ENCODE results near the gene FRAS1. TPM values are rescaled to one million over a fixed set of nuclear protein-coding genes. Genes with fewer than 3 reads are reported as not detected.

FRAS1 gene
- total and polyA plus RNA-seq, 2 donors (not counting 1 experiment from before 2014, with no cell fraction given), result 0.30 to 0.66 TPM

GRCh38 chr4:78168029-78168428 is 110.9 kb downstream of the FRAS1 start:
- H3K79me2 ChIP-seq (ENCODE audit: control insufficient read depth, insufficient read depth, low read length), result no peaks in the 10 kb centered on the region
- no peak overlapping the region for H3K9ac ChIP-seq (ENCODE audit: insufficient read depth, low read length)
- no peaks in the 10 kb centered on the region for H4K20me1 ChIP-seq (ENCODE audit: control insufficient read depth, extremely low read depth, insufficient read depth, low read length)
- H3K27ac ChIP-seq (ENCODE audit: insufficient read depth, low read length), result no peak overlapping the region
- no peak overlapping the region for H2AFZ ChIP-seq (ENCODE audit: low read length)
- no peak overlapping the region for H3K4me2 ChIP-seq (ENCODE audit: extremely low read depth, insufficient read depth, low read length)
- H3K36me3 ChIP-seq (ENCODE audit: control insufficient read depth, insufficient read depth, low read length), result no peaks in the 10 kb centered on the region
- no peak for DNase-seq (ENCODE audit: low read depth in 2 of 2)
- H3K9me3 ChIP-seq (ENCODE audit: control insufficient read depth, insufficient read depth, low read depth, low read length), result no peaks in the 10 kb centered on the region
- H3K27me3 ChIP-seq (ENCODE audit: control insufficient read depth, insufficient read depth, low read length), result no peaks in the 10 kb centered on the region
- no peak for TF ChIP-seq CTCF (conservative IDR thresholded peaks at IDR 0.05 in 1 of 2, IDR thresholded peaks at IDR 0.05 in 1 of 2; ENCODE audit: low read depth in 1 of 2, low read length in 2 of 2)
- H3K4me3 ChIP-seq (replicated peaks in 1 of 4; ENCODE audit: control extremely low read depth in 1 of 4, insufficient read depth in 1 of 4, low read depth in 3 of 4, low read length in 4 of 4), result no peak overlapping the region
- H3K4me1 ChIP-seq (ENCODE audit: control insufficient read depth, extremely low read depth, insufficient read depth, low read length), result no peaks in the 10 kb centered on the region

DNA sequence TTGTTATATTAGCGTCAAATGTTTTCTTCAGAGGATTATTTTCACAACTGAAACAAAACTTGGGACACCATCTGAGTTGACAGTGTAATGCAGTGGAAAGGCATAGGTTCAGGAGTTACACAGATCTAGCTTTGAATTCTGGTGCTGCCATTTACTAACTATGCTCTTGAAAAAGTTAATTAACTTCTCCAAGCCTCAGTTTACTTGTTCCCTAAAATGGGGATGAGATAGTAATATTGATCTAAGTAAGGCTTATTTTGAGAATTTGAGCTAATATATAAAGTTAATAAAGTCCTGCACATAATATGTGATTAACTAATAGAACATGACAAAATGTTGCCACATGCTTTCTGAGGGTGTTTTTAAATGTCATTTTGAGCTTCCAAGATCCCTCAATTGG is 112.6 kb downstream of the FRAS1 start:
- no peak for DNase-seq (ENCODE audit: low read depth in 2 of 2)
- H3K9me3 ChIP-seq (ENCODE audit: control insufficient read depth, insufficient read depth, low read depth, low read length), result no peaks in the 10 kb centered on the region
- no peaks in the 10 kb centered on the region for H3K27me3 ChIP-seq (ENCODE audit: control insufficient read depth, insufficient read depth, low read length)
- H3K36me3 ChIP-seq (ENCODE audit: control insufficient read depth, insufficient read depth, low read length), result no peaks in the 10 kb centered on the region
- H4K20me1 ChIP-seq (ENCODE audit: control insufficient read depth, extremely low read depth, insufficient read depth, low read length), result no peaks in the 10 kb centered on the region
- H3K4me3 ChIP-seq (replicated peaks in 1 of 4; ENCODE audit: control extremely low read depth in 1 of 4, insufficient read depth in 1 of 4, low read depth in 3 of 4, low read length in 4 of 4), result no peak overlapping the region
- H2AFZ ChIP-seq (ENCODE audit: low read length), result no peak overlapping the region
- TF ChIP-seq EZH2 (IDR thresholded peaks at IDR 0.05; ENCODE audit: low read length, missing control alignments) (no peak), CTCF (conservative IDR thresholded peaks at IDR 0.05 in 1 of 2, IDR thresholded peaks at IDR 0.05 in 1 of 2; ENCODE audit: low read depth in 1 of 2, low read length in 2 of 2) (no peak)
- no peaks in the 10 kb centered on the region for H3K4me1 ChIP-seq (ENCODE audit: control insufficient read depth, extremely low read depth, insufficient read depth, low read length)
- no peak overlapping the region for H3K9ac ChIP-seq (ENCODE audit: insufficient read depth, low read length)
- no peaks in the 10 kb centered on the region for H3K79me2 ChIP-seq (ENCODE audit: control insufficient read depth, insufficient read depth, low read length)
- H3K27ac ChIP-seq (ENCODE audit: insufficient read depth, low read length), result no peak overlapping the region
- no peak overlapping the region for H3K4me2 ChIP-seq (ENCODE audit: extremely low read depth, insufficient read depth, low read length)

DNA sequence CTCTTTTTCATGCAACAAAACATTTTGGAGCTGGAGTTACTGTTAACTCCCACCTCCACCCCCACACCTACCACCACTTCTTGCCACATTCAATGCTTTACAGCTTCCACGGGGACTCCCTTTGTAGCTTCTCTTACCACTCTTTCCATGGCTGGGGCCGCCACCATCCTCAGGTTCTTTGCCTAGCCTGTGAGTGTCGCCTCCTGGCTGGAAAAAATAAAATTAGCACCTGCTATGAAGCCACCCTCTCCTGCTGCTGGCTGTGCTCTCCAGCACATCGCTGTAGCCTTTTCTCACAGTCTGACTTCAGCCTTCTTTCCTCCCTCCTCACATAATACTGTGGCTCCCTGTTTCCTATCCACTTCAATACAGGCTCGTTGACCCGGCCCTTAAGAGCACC is 114.4 kb downstream of the FRAS1 start:
- TF ChIP-seq CTCF (conservative IDR thresholded peaks at IDR 0.05 in 1 of 2, IDR thresholded peaks at IDR 0.05 in 1 of 2; ENCODE audit: low read depth in 1 of 2, low read length in 2 of 2), result no peak
- TF ChIP-seq EZH2 (IDR thresholded peaks at IDR 0.05; ENCODE audit: low read length, missing control alignments), result no peak
- H4K20me1 ChIP-seq (ENCODE audit: control insufficient read depth, extremely low read depth, insufficient read depth, low read length), result no peaks in the 10 kb centered on the region

More for the DNA sequence above, 114.4 kb downstream of the FRAS1 start:
- H3K9me3 ChIP-seq (ENCODE audit: control insufficient read depth, insufficient read depth, low read depth, low read length), result no peaks in the 10 kb centered on the region
- H3K27me3 ChIP-seq (ENCODE audit: control insufficient read depth, insufficient read depth, low read length), result no peaks in the 10 kb centered on the region
- no peak overlapping the region for H3K4me3 ChIP-seq (replicated peaks in 1 of 4; ENCODE audit: control extremely low read depth in 1 of 4, insufficient read depth in 1 of 4, low read depth in 3 of 4, low read length in 4 of 4)
- no peak overlapping the region for H2AFZ ChIP-seq (ENCODE audit: low read length)
- no peak overlapping the region for H3K27ac ChIP-seq (ENCODE audit: insufficient read depth, low read length)
- H3K36me3 ChIP-seq (ENCODE audit: control insufficient read depth, insufficient read depth, low read length), result no peaks in the 10 kb centered on the region
- no peak overlapping the region for H3K9ac ChIP-seq (ENCODE audit: insufficient read depth, low read length)
- H3K79me2 ChIP-seq (ENCODE audit: control insufficient read depth, insufficient read depth, low read length), result no peaks in the 10 kb centered on the region
- H3K4me1 ChIP-seq (ENCODE audit: control insufficient read depth, extremely low read depth, insufficient read depth, low read length), result no peaks in the 10 kb centered on the region
- no peak for DNase-seq (ENCODE audit: low read depth in 2 of 2)
- no peak overlapping the region for H3K4me2 ChIP-seq (ENCODE audit: extremely low read depth, insufficient read depth, low read length)

Data from fibroblast of lung (primary cell).